ENCODE measurements around the gene HIGD1A. TPM values are rescaled to one million over a fixed set of nuclear protein-coding genes. Genes with fewer than 3 reads are reported as not detected.
"Not testable (repeated sequence)": the region's sequence is repeated elsewhere in the genome, so short reads cannot be mapped to it uniquely, and the experiment has no call there.

Gene HIGD1A
- total RNA-seq, 1 donor from 2014 or later: 125 TPM

- DNase-seq (ENCODE audit: low spot score): no peak
Measured at GRCh38 chr3:42829083-42829627, 24.9 kb upstream of the HIGD1A start.

GRCh38 chr3:42827654-42828053 lies 23.4 kb upstream of the HIGD1A start:
- DNase-seq (ENCODE audit: low spot score): no peak

GRCh38 chr3:42827023-42827422 lies 22.7 kb upstream of the HIGD1A start:
- DNase-seq (ENCODE audit: low spot score): no peak

GRCh38 chr3:42826141-42826540 lies 21.9 kb upstream of the HIGD1A start:
- no peak for DNase-seq (ENCODE audit: low spot score)

- peak; percentile 78 for DNase-seq (ENCODE audit: low spot score)
Measured at GRCh38 chr3:42823351-42823750, 19.1 kb upstream of the HIGD1A start.

- no peak for DNase-seq (ENCODE audit: low spot score)
Measured at GRCh38 chr3:42822828-42823227, 18.5 kb upstream of the HIGD1A start.

GRCh38 chr3:42820746-42821051 lies 16.4 kb upstream of the HIGD1A start:
- no peak for DNase-seq (ENCODE audit: low spot score)

- DNase-seq (ENCODE audit: low spot score): no peak
Measured at GRCh38 chr3:42819351-42819965, 15.2 kb upstream of the HIGD1A start.

GRCh38 chr3:42815826-42816225 lies 11.5 kb upstream of the HIGD1A start:
- no peak for DNase-seq (ENCODE audit: low spot score)

GRCh38 chr3:42814914-42815507 lies 10.7 kb upstream of the HIGD1A start:
- DNase-seq (ENCODE audit: low spot score): no peak

GRCh38 chr3:42814246-42814645 lies 10.0 kb upstream of the HIGD1A start:
- DNase-seq (ENCODE audit: low spot score): no peak

- peak; percentile 63 for DNase-seq (ENCODE audit: low spot score)
Measured at GRCh38 chr3:42811118-42811883, 7.0 kb upstream of the HIGD1A start.

- not testable (repeated sequence) for DNase-seq (ENCODE audit: low spot score)
Measured at GRCh38 chr3:42810706-42811105, 6.4 kb upstream of the HIGD1A start.

GRCh38 chr3:42809202-42809601 lies 4.9 kb upstream of the HIGD1A start, which contains the start of gene ACKR2:
Gene ACKR2, plus strand, starts transcription at chr3:42809445. Its CDS starts 55,058 bp downstream, at chr3:42864503.
- DNase-seq (ENCODE audit: low spot score): no peak

- no peak for DNase-seq (ENCODE audit: low spot score)
Measured at GRCh38 chr3:42807929-42808328, 3.6 kb upstream of the HIGD1A start.

GRCh38 chr3:42805141-42805821 lies 991 bp upstream of the HIGD1A start:
- DNase-seq (ENCODE audit: low spot score): no peak

- DNase-seq (ENCODE audit: low spot score): no peak
Measured at GRCh38 chr3:42804831-42805132, 492 bp upstream of the HIGD1A start.

- no peak for DNase-seq (ENCODE audit: low spot score)
Measured at GRCh38 chr3:42803414-42804105, 730 bp downstream of the HIGD1A start.

- no peak for DNase-seq (ENCODE audit: low spot score)
Measured at GRCh38 chr3:42802876-42803413, 1.3 kb downstream of the HIGD1A start.

- DNase-seq (ENCODE audit: low spot score): no peak
Measured at GRCh38 chr3:42801784-42802183, 2.5 kb downstream of the HIGD1A start.

GRCh38 chr3:42801048-42801620 lies 3.2 kb downstream of the HIGD1A start:
- no peak for DNase-seq (ENCODE audit: low spot score)
